DOHH2 (cell line): ENCODE data around the gene RHOG.

Source experiments
- H3F3A ChIP-seq: fragments of 200-600 bp; sonication (generic), shearing (Covaris generic); 2 replicates; pipeline ENCODE4 v1.6.0; 2016; ENCODE audit warnings: antibody characterized with exemption, mild to moderate bottlenecking; ENCODE audit not compliant: control insufficient read depth, insufficient read depth
- H3K27ac ChIP-seq: fragments of 200-600 bp; sonication (generic); 2 replicates; pipeline ENCODE4 v1.5.1; 2014; ENCODE audit warnings: low read depth, mild to moderate bottlenecking, low read length, moderate library complexity
- H3K27me3 ChIP-seq: fragments of 200-600 bp; sonication (generic); 2 replicates; pipeline ENCODE4 v1.6.1; 2014; ENCODE audit warnings: mild to moderate bottlenecking, low read length, mixed read lengths; ENCODE audit not compliant: control insufficient read depth
- H3K36me3 ChIP-seq: fragments of 200-600 bp; sonication (generic); 2 replicates; pipeline ENCODE4 v1.6.1; 2014; ENCODE audit warnings: mild to moderate bottlenecking, low read length, moderate library complexity, mixed read lengths; ENCODE audit not compliant: control insufficient read depth
- H3K4me1 ChIP-seq: fragments of 200-600 bp; sonication (generic); 2 replicates; pipeline ENCODE4 v1.6.1; 2014; ENCODE audit warnings: mild to moderate bottlenecking, low read length, mixed read lengths; ENCODE audit not compliant: control insufficient read depth
- H3K4me2 ChIP-seq: fragments of 200-600 bp; sonication (generic); 2 replicates; pipeline ENCODE4 v1.6.0; 2014; ENCODE audit warnings: mild to moderate bottlenecking, low read length, moderate library complexity
- H3K4me3 ChIP-seq: fragments of 200-600 bp; sonication (generic); 2 replicates; pipeline ENCODE4 v1.5.1; 2014; ENCODE audit warnings: mild to moderate bottlenecking, low read length, mixed read lengths
- H3K79me2 ChIP-seq: fragments of 200-600 bp; sonication (generic); 2 replicates; pipeline ENCODE4 v1.6.1; 2014; ENCODE audit warnings: mild to moderate bottlenecking, low read length, mixed read lengths; ENCODE audit not compliant: control insufficient read depth
- H3K9me2 ChIP-seq: fragments of 200-600 bp; sonication (generic); replicated peaks from 2 replicates; pipeline ENCODE4 v1.6.1; 2014; ENCODE audit warnings: mild to moderate bottlenecking, low read length, mixed read lengths; ENCODE audit not compliant: control insufficient read depth
- H3K9me3 ChIP-seq: fragments of 200-600 bp; sonication (generic); 2 replicates; pipeline ENCODE4 v1.6.1; 2014; ENCODE audit warnings: antibody characterized with exemption, low read length, mixed read lengths; ENCODE audit not compliant: control insufficient read depth, insufficient read depth
- H4K20me1 ChIP-seq: fragments of 200-600 bp; sonication (generic); 2 replicates; pipeline ENCODE4 v1.6.0; 2014; ENCODE audit warnings: low read depth, mild to moderate bottlenecking, antibody characterized with exemption, low read length, moderate library complexity; ENCODE audit not compliant: control insufficient read depth, insufficient read depth
- CTCF ChIP-seq: fragments of 200-600 bp; sonication (generic); IDR thresholded peaks from one replicate; pipeline ENCODE4 v1.5.1; 2014; ENCODE audit warnings: antibody characterized with exemption, mild to moderate bottlenecking, low read depth, low read length; ENCODE audit not compliant: poor library complexity, severe bottlenecking
- EZH2phosphoT487 ChIP-seq: fragments of 200-600 bp; sonication (generic); IDR thresholded peaks from 2 replicates; pipeline ENCODE4 v1.6.1; 2017; ENCODE audit warnings: borderline replicate concordance, mild to moderate bottlenecking, antibody characterized with exemption, low read length, moderate library complexity, mixed read lengths

The RHOG gene

GRCh38 chr11:3820971-3821370 is 19.8 kb downstream of the RHOG start:
- no peaks in the 10 kb centered on the region for H3K4me1 ChIP-seq
- no peaks in the 10 kb centered on the region for H3K27me3 ChIP-seq
- no peaks in the 10 kb centered on the region for H3K9me3 ChIP-seq
- TF ChIP-seq CTCF (no peak), EZH2phosphoT487 (no peak)
- H3K27ac ChIP-seq = no peak overlapping the region
- H3K79me2 ChIP-seq = no peaks in the 10 kb centered on the region
- H3K36me3 ChIP-seq = peaks cover 14% of the 10 kb centered on the region
- H3K9me2 ChIP-seq = no peaks in the 10 kb centered on the region
- H3K4me3 ChIP-seq = no peak overlapping the region
- no peaks in the 10 kb centered on the region for H3F3A ChIP-seq
- H4K20me1 ChIP-seq = no peaks in the 10 kb centered on the region
- no peak overlapping the region for H3K4me2 ChIP-seq

- Histone ChIP-seq H3K4me1 (no peaks in the 10 kb centered on the region), H3K4me3 (no peak overlapping the region), H3K9me2 (no peaks in the 10 kb centered on the region), H3K4me2 (no peak overlapping the region), H3K79me2 (no peaks in the 10 kb centered on the region), H3K27me3 (no peaks in the 10 kb centered on the region), H3K9me3 (no peaks in the 10 kb centered on the region), H4K20me1 (no peaks in the 10 kb centered on the region), H3F3A (no peaks in the 10 kb centered on the region), H3K27ac (no peak overlapping the region), H3K36me3 (no peaks in the 10 kb centered on the region; the same call in 1 of the 2 replicates)
- no peak for TF ChIP-seq CTCF
- TF ChIP-seq EZH2phosphoT487 = no peak
These were observed 23.5 kb downstream of the RHOG start for GRCh38 chr11:3817181-3817800.

- Histone ChIP-seq H3K4me1 (no peaks in the 10 kb centered on the region), H3F3A (no peaks in the 10 kb centered on the region), H3K4me2 (no peak overlapping the region), H3K27ac (no peak overlapping the region), H3K4me3 (no peak overlapping the region), H3K9me3 (no peaks in the 10 kb centered on the region), H4K20me1 (no peaks in the 10 kb centered on the region), H3K36me3 (no peaks in the 10 kb centered on the region; the same call in 1 of the 2 replicates), H3K79me2 (no peaks in the 10 kb centered on the region), H3K27me3 (no peaks in the 10 kb centered on the region), H3K9me2 (no peaks in the 10 kb centered on the region)
- TF ChIP-seq CTCF (no peak), EZH2phosphoT487 (no peak)
These were observed 24.1 kb downstream of the RHOG start for GRCh38 chr11:3816673-3817072.
